MCF 10A (cell line): ENCODE results near the gene CCDC88B. TPM values are rescaled to one million over a fixed set of nuclear protein-coding genes. Genes with fewer than 3 reads are reported as not detected.
"Not testable (repeated sequence)": the region's sequence is repeated elsewhere in the genome, so short reads cannot be mapped to it uniquely, and the experiment has no call there.

Source experiments
- BruUV-seq: library from RNA; stranded (reverse); fragments of 400-500 nt; replicated peaks from 2 replicates; lab custom pipeline; 2021; lab: Mats Ljungman, UMichigan
- CTCF ChIA-PET: fragments of 300-600 bp; sonication (Branson Sonifier 250); formaldehyde crosslinking; extraction: SDS; loops from one replicate; lab custom pipeline; 2021; ENCODE audit warnings: antibody characterized with exemption, inconsistent platforms; lab: Yijun Ruan, JAX
- POLR2A ChIA-PET: fragments of 300-600, 350-650 bp; sonication (Branson Sonifier 250); formaldehyde crosslinking; extraction: SDS; loops from one replicate; lab custom pipeline; 2020; ENCODE audit warnings: antibody characterized with exemption, inconsistent platforms; lab: Yijun Ruan, JAX
- DNase-seq: peaks from one replicate; pipeline ENCODE4 v3.0.0-alpha.2; 2018; ENCODE audit not compliant: unreplicated experiment
- H3K27ac Mint-ChIP-seq: one replicate; pipeline ENCODE4 v1.8.0; 2022; ENCODE audit warnings: mild to moderate bottlenecking, low read depth, mixed read lengths; ENCODE audit not compliant: unreplicated experiment
- H3K27me3 Mint-ChIP-seq: one replicate; pipeline ENCODE4 v1.8.0; 2022; ENCODE audit warnings: mixed read lengths; ENCODE audit not compliant: insufficient read depth, unreplicated experiment
- H3K36me3 Mint-ChIP-seq: one replicate; pipeline ENCODE4 v1.8.0; 2022; ENCODE audit warnings: mild to moderate bottlenecking, moderate library complexity, mixed read lengths; ENCODE audit not compliant: insufficient read depth, unreplicated experiment
- H3K4me1 Mint-ChIP-seq: one replicate; pipeline ENCODE4 v1.8.0; 2022; ENCODE audit warnings: mixed read lengths; ENCODE audit not compliant: insufficient read depth, unreplicated experiment
- H3K4me3 Mint-ChIP-seq: one replicate; pipeline ENCODE4 v1.8.0; 2022; ENCODE audit warnings: mild to moderate bottlenecking, moderate library complexity, mixed read lengths; ENCODE audit not compliant: unreplicated experiment
- H3K9me3 Mint-ChIP-seq: one replicate; pipeline ENCODE4 v1.8.0; 2022; ENCODE audit warnings: mixed read lengths; ENCODE audit not compliant: unreplicated experiment
- intact Hi-C: fragments of 100-400 bp; cut with micrococcal nuclease; formaldehyde crosslinking; loops from 2 replicates; pipeline ENCODE4 v1.14.1; 2022
- total RNA-seq: library from RNA; stranded (reverse); gene quantifications from 2 replicates; pipeline ENCODE4 v1.2.3, GENCODE V29; 2022
- TF ChIP-seq, protein P1 (sequence below): fragments of 200-600 bp; IDR thresholded peaks from one replicate; pipeline ENCODE4 v1.8.0; 2022; ENCODE audit warnings: antibody characterized with exemption, mild to moderate bottlenecking; ENCODE audit not compliant: unreplicated experiment

CCDC88B gene
- total RNA-seq, 1 experiment from 2014 or later, result 4.2 TPM

DNA sequence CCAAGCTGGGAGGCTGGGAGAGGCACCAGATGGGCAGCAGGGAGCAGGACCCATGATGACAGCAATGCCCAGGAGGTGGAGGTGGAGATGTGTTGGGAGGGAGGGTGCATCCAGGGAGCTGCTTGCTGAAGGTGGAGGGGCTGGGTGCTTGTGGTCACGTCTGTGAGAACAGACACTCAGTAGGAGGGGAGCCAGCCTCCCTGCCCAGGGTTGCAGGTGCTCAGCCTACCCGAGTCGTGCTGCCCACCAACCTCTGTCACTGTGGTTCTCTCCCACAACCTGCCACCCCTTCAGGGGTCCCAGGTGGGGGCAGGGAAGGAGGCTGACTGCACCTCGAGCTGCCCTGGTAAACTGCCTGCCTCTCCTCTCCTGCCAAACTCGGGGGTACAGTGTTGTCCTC is 16.6 kb upstream of the CCDC88B start:
- no peak for DNase-seq
- Mint-ChIP-seq H3K27ac (peak overlapping the region; percentile 94), H3K36me3 (peaks cover 27% of the 10 kb centered on the region), H3K27me3 (no peaks in the 10 kb centered on the region), H3K4me1 (peaks cover 40% of the 10 kb centered on the region), H3K4me3 (no peak overlapping the region), H3K9me3 (no peaks in the 10 kb centered on the region)
- TF ChIP-seq, protein P1, sequence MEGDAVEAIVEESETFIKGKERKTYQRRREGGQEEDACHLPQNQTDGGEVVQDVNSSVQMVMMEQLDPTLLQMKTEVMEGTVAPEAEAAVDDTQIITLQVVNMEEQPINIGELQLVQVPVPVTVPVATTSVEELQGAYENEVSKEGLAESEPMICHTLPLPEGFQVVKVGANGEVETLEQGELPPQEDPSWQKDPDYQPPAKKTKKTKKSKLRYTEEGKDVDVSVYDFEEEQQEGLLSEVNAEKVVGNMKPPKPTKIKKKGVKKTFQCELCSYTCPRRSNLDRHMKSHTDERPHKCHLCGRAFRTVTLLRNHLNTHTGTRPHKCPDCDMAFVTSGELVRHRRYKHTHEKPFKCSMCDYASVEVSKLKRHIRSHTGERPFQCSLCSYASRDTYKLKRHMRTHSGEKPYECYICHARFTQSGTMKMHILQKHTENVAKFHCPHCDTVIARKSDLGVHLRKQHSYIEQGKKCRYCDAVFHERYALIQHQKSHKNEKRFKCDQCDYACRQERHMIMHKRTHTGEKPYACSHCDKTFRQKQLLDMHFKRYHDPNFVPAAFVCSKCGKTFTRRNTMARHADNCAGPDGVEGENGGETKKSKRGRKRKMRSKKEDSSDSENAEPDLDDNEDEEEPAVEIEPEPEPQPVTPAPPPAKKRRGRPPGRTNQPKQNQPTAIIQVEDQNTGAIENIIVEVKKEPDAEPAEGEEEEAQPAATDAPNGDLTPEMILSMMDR, result no peak
- POLR2A ChIA-PET, result interaction anchor here (0.9 to 5.3 kb wide), 6 partner anchors 10 to 54 kb away, joined by 5 to 89 read pairs (median 8); partner anchors contain the start of gene ESRRA
- CTCF ChIA-PET, result interaction anchor here (0.9 to 4.5 kb wide), 4 partner anchors 8 to 37 kb away, joined by 3 to 33 read pairs (median 18); no protein-coding TSS in a partner anchor
- intact Hi-C loops, result no loop called here
- BruUV-seq, result no TSS peak

- intact Hi-C loops, H3K27me3 Mint-ChIP-seq, DNase-seq, H3K4me3 Mint-ChIP-seq, H3K9me3 Mint-ChIP-seq, BruUV-seq: not testable (repeated sequence)
- Mint-ChIP-seq H3K27ac (peak overlapping the region; percentile 94), H3K36me3 (peaks cover 24% of the 10 kb centered on the region), H3K4me1 (peaks cover 37% of the 10 kb centered on the region)
- ChIA-PET CTCF (interaction anchor here (0.6 to 4.5 kb wide), 6 partner anchors 8 to 339 kb away, joined by 3 to 33 read pairs (median 6); no protein-coding TSS in a partner anchor), POLR2A (interaction anchor here (0.7 to 5.3 kb wide), 10 partner anchors 9 to 531 kb away, joined by 3 to 89 read pairs (median 6); partner anchors contain the start of gene ESRRA)
Measured at GRCh38 chr11:64323984-64324383, 16.0 kb upstream of the CCDC88B start.

DNA sequence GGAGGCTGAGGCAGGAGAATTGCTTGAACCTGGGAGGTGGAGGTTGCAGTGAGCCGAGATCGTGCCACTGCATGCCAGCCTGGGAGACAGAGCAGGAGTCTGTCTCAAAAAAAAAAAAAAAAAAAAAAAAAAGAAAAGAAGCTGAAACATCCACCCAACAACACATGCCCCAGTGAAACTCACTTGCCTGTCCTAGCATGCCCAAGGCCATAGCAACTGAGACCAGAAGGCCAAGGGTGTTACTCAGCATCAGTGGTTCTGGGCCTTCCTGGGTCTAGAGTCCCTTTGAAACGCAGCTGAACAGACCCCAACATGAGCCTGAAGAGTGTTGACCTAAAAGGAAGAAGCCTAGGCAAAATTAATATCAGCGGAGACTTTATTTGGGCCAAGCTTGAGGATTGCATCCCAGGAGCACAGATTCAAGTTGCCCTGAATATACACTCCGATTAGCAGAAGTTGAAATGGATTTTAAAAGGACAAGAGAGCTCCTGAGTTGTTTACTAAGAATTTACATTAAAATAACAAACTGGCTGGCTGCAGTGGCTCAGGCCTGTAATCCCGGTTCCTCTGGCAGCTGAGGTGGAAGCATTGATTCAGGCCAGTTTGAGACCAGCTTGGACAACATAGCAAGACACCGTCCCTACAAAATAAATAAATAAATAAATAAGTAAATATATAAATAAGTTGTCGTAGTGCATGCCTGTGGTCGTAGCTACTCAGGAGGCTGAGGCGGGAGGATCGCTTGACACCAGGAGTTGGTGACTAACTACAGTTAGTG is 15.1 kb upstream of the CCDC88B start:
- ChIA-PET CTCF (interaction anchor here (0.9 to 4.5 kb wide), 6 partner anchors 8 to 32 kb away, joined by 3 to 32 read pairs (median 4); no protein-coding TSS in a partner anchor), POLR2A (interaction anchor here (0.7 to 5.3 kb wide), 11 partner anchors 8 to 530 kb away, joined by 3 to 89 read pairs (median 7); partner anchors contain the start of genes ESRRA and RPS6KA4)
- Mint-ChIP-seq H3K9me3 (no peaks in the 10 kb centered on the region), H3K27me3 (no peaks in the 10 kb centered on the region), H3K36me3 (peaks cover 24% of the 10 kb centered on the region), H3K4me1 (peaks cover 28% of the 10 kb centered on the region), H3K27ac (peak overlapping the region; percentile 94), H3K4me3 (peak overlapping the region; percentile 7)
- intact Hi-C loops, result no loop called here
- no TSS peak for BruUV-seq
- peak; percentile 90 for DNase-seq
- TF ChIP-seq, protein P1, result no peak

DNA sequence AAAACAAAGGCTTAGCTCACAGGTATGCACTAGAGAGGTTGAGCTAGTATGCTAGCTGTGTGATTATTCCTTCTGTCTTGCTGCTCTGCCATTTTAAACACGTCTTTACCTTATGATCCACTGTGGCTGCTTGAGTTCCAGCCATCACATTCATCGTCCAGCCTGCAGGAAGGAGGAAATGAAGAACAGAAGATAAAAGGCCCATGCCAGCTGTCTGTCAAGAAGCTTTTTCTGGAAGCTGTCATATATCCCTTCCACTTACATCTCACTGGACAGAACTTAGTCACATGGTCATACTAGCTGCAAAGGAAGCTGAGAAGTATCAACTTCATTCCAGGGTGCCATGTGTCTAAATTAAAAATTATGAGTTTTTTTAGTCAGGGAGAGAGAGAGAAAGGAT is 12.6 kb upstream of the CCDC88B start:
- POLR2A ChIA-PET, result interaction anchor here (0.6 to 1.6 kb wide), 3 partner anchors 9 to 14 kb away, joined by 3 to 5 read pairs (median 4); partner anchors contain the start of genes PRDX5 and TRMT112
- no peak for DNase-seq
- H3K36me3 Mint-ChIP-seq, result peaks cover 8% of the 10 kb centered on the region
- BruUV-seq, result no TSS peak
- H3K9me3 Mint-ChIP-seq, result no peaks in the 10 kb centered on the region
- intact Hi-C loops, result no loop called here
- TF ChIP-seq, protein P1, result no peak
- peaks cover 14% of the 10 kb centered on the region for H3K4me1 Mint-ChIP-seq
- H3K27me3 Mint-ChIP-seq, result no peaks in the 10 kb centered on the region
- H3K4me3 Mint-ChIP-seq, result no peak overlapping the region
- H3K27ac Mint-ChIP-seq, result no peak overlapping the region
- CTCF ChIA-PET, result interaction anchor here (0.5 to 1.5 kb wide), 3 partner anchors 10 to 1776 kb away, joined by 3 to 7 read pairs (median 5); partner anchors contain the start of genes PRDX5 and TRMT112
